ENCODE data around the gene LMLN. TPM values are rescaled to one million over a fixed set of nuclear protein-coding genes. Genes with fewer than 3 reads are reported as not detected.
"Not testable (repeated sequence)": the region's sequence is repeated elsewhere in the genome, so short reads cannot be mapped to it uniquely, and the experiment has no call there.

LMLN gene
- total and polyA plus RNA-seq, 4 donors: 2.4 to 17.2 (median 8.2) TPM

DNA sequence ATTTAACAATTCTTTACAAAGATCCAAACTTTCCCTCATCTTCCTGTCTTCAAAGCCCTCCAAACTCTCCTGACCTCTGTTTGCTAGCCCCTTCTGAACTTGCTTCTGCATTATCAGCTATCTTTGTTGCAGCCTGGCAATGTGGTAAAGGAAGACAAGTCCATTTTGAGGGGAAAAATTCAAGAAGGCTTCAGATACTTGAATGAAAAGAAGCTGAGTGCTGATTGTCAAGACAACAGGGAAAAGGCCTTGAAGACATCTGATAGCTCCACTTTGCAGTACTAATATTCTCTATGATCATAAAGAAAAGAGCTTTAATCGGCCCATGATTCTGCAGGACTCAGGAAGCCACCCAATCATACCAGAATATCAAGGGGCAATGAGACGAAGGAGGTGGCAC, 91.8 kb downstream of the LMLN start:
- no peak for DNase-seq
- H3K9ac ChIP-seq (ENCODE audit: insufficient read depth in 1 of 2, low read length in 2 of 2): no peak overlapping the region
- no peak overlapping the region for H3K4me3 ChIP-seq
- no peak overlapping the region for H3K27ac ChIP-seq (ENCODE audit: low read depth in 1 of 2, low read length in 1 of 2)
- TF ChIP-seq CTCF (IDR thresholded peaks at IDR 0.05; ENCODE audit: control extremely low read depth, extremely low read depth): no peak
- WGBS, 2 donors: 77 to 81% methylated on average over 2 of the region's 2 CpGs
- H3K4me1 ChIP-seq (ENCODE audit: control insufficient read depth in 5 of 5, insufficient read depth in 5 of 5, low read length in 5 of 5): no peaks in the 10 kb centered on the region
- H3K27me3 ChIP-seq (ENCODE audit: control insufficient read depth in 3 of 3, insufficient read depth in 3 of 3, low read length in 2 of 3): no peaks in the 10 kb centered on the region
- H3K36me3 ChIP-seq (ENCODE audit: control insufficient read depth in 4 of 4, insufficient read depth in 4 of 4, low read length in 4 of 4): no peaks in the 10 kb centered on the region
- peaks cover 0 to 5% (median 0%) of the 10 kb centered on the region in 4 donors for H3K9me3 ChIP-seq (ENCODE audit: control insufficient read depth in 4 of 4, insufficient read depth in 3 of 4, low read length in 3 of 4)
- ATAC-seq (ENCODE audit: insufficient read depth, low FRiP score): no peak

- H3K27ac ChIP-seq (ENCODE audit: low read depth in 1 of 2, low read length in 1 of 2); H3K9me3 ChIP-seq (ENCODE audit: control insufficient read depth in 4 of 4, insufficient read depth in 3 of 4, low read length in 3 of 4); H3K4me3 ChIP-seq; ATAC-seq (ENCODE audit: insufficient read depth, low FRiP score); H3K27me3 ChIP-seq (ENCODE audit: control insufficient read depth in 3 of 3, insufficient read depth in 3 of 3, low read length in 2 of 3); H3K36me3 ChIP-seq (ENCODE audit: control insufficient read depth in 4 of 4, insufficient read depth in 4 of 4, low read length in 4 of 4); DNase-seq; H3K9ac ChIP-seq (ENCODE audit: insufficient read depth in 1 of 2, low read length in 2 of 2); H3K4me1 ChIP-seq (ENCODE audit: control insufficient read depth in 5 of 5, insufficient read depth in 5 of 5, low read length in 5 of 5): not testable (repeated sequence)
Observed at GRCh38 chr3:198053462-198053861, 93.4 kb downstream of the LMLN start.

GRCh38 chr3:198061119-198062067, 101.4 kb downstream of the LMLN start:
- Histone ChIP-seq H3K4me3 (no peak overlapping the region), H3K4me1 (ENCODE audit: control insufficient read depth in 5 of 5, insufficient read depth in 5 of 5, low read length in 5 of 5) (no peaks in the 10 kb centered on the region), H3K9ac (ENCODE audit: insufficient read depth in 1 of 2, low read length in 2 of 2) (no peak overlapping the region), H3K9me3 (ENCODE audit: control insufficient read depth in 4 of 4, insufficient read depth in 3 of 4, low read length in 3 of 4) (no peaks in the 10 kb centered on the region), H3K36me3 (ENCODE audit: control insufficient read depth in 4 of 4, insufficient read depth in 4 of 4, low read length in 4 of 4) (no peaks in the 10 kb centered on the region), H3K27ac (ENCODE audit: low read depth in 1 of 2, low read length in 1 of 2) (no peak overlapping the region), H3K27me3 (ENCODE audit: control insufficient read depth in 3 of 3, insufficient read depth in 3 of 3, low read length in 2 of 3) (peaks cover 0 to 33% (median 25%) of the 10 kb centered on the region in 3 donors)
- DNase-seq: no peak
- 78 to 82% methylated on average over 1 of the region's 1 CpG for WGBS, 2 donors
- TF ChIP-seq CTCF (IDR thresholded peaks at IDR 0.05; ENCODE audit: control extremely low read depth, extremely low read depth): no peak
- ATAC-seq (ENCODE audit: insufficient read depth, low FRiP score): no peak

DNA sequence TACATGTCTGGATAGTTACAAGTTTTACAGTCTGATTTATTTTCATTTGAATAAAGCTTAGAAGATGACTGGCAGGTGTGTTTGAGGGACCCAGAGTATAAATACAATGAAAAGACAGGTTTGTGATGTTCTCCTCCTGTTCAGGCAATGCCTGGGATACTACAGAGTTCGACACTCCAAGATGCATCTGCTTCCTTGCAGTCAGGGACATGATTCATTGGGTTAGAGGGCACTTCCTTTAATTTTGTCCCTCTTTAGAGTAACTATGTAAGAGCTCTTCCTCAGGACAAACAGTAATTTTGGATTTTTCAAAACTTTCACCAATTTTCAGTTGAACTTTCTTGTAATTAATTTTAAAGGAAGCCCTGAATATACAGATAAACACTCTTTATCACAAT, 102.0 kb downstream of the LMLN start:
- no peak for DNase-seq
- H3K36me3 ChIP-seq (ENCODE audit: control insufficient read depth in 4 of 4, insufficient read depth in 4 of 4, low read length in 4 of 4): no peaks in the 10 kb centered on the region
- H3K4me1 ChIP-seq (ENCODE audit: control insufficient read depth in 5 of 5, insufficient read depth in 5 of 5, low read length in 5 of 5): no peaks in the 10 kb centered on the region
- no peak overlapping the region for H3K4me3 ChIP-seq
- TF ChIP-seq CTCF (IDR thresholded peaks at IDR 0.05; ENCODE audit: control extremely low read depth, extremely low read depth): no peak
- peaks cover 0 to 36% (median 25%) of the 10 kb centered on the region in 3 donors for H3K27me3 ChIP-seq (ENCODE audit: control insufficient read depth in 3 of 3, insufficient read depth in 3 of 3, low read length in 2 of 3)
- no peak for ATAC-seq (ENCODE audit: insufficient read depth, low FRiP score)
- no peak overlapping the region for H3K9ac ChIP-seq (ENCODE audit: insufficient read depth in 1 of 2, low read length in 2 of 2)
- H3K9me3 ChIP-seq (ENCODE audit: control insufficient read depth in 4 of 4, insufficient read depth in 3 of 4, low read length in 3 of 4): no peaks in the 10 kb centered on the region
- 40 to 44% methylated on average over 1 of the region's 1 CpG for WGBS, 2 donors
- H3K27ac ChIP-seq (ENCODE audit: low read depth in 1 of 2, low read length in 1 of 2): no peak overlapping the region

All from lung (tissue), 12 donors.